HepG2 (cell line): Measurements from ENCODE around the gene CRMP1. TPM values are rescaled to one million over a fixed set of nuclear protein-coding genes. Genes with fewer than 3 reads are reported as not detected.

Experiments used
- ATAC-seq: fragments of 200-7000 bp; cut with Tn5 transposase; 3 replicates; pipeline ENCODE4 v1.9.1; 2020; ENCODE audit warnings: mild to moderate bottlenecking, moderate library complexity
- BruUV-seq: library from RNA; stranded (reverse); fragments of 400-500 nt; replicated peaks from 2 replicates; lab custom pipeline; 2021; lab: Mats Ljungman, UMichigan
- CTCF ChIA-PET: fragments of 300-600 bp; formaldehyde crosslinking; extraction: SDS; loops from one replicate; lab custom pipeline; 2021; ENCODE audit warnings: low total read pairs, inconsistent platforms, low intra/inter-chr PET ratio; lab: Yijun Ruan, JAX
- POLR2A ChIA-PET: fragments of 350-600 bp; sonication (Branson Sonifier 250); formaldehyde crosslinking; loops from one replicate; lab custom pipeline; 2020; ENCODE audit warnings: antibody characterized with exemption, inconsistent platforms; lab: Yijun Ruan, JAX
- DNase-seq: peaks from one replicate; pipeline ENCODE4 v3.0.0-alpha.2; 2015; ENCODE audit warnings: low spot score
- FAIRE-seq: peaks from 3 replicates; lab custom pipeline; 2011; peaks lifted over from hg19 to GRCh38; lab: Jason Lieb, UNC
- H2AFZ ChIP-seq: one replicate; pipeline ENCODE4 v1.6.1; 2011; ENCODE audit warnings: low read length, inconsistent platforms
- H3K27ac ChIP-seq: fragments of 300-600 bp; 3 replicates; pipeline ENCODE4 v1.8.0; 2011; ENCODE audit warnings: mixed run types, mild to moderate bottlenecking, mixed read lengths, low read length, inconsistent platforms; ENCODE audit not compliant: insufficient read depth; ENCODE audit errors: extremely low read length
- H3K27me3 ChIP-seq, 2 experiments: fragments of 200-600 bp in 1 of 2; 2 replicates in 1 of 2; 3 replicates in 1 of 2; pipeline versions ENCODE4 v1.6.0 to v1.8.0; 2011; ENCODE audit warnings: low read length in 2 of 2, mild to moderate bottlenecking in 2 of 2, moderate library complexity in 2 of 2, inconsistent platforms in 1 of 2; ENCODE audit not compliant: insufficient read depth in 2 of 2, control insufficient read depth in 1 of 2
- H3K36me3 ChIP-seq, 2 experiments: fragments of 200-600 bp in 1 of 2; replicated peaks in 1 of 2; 2 replicates in 1 of 2; 3 replicates in 1 of 2; pipeline versions ENCODE4 v1.5.1 to v1.8.0; 2011; ENCODE audit warnings: low read length in 2 of 2, inconsistent platforms in 1 of 2; ENCODE audit not compliant: insufficient read depth in 2 of 2, control insufficient read depth in 1 of 2
- H3K4me1 ChIP-seq: 2 replicates; pipeline ENCODE4 v1.5.1; 2012; ENCODE audit warnings: low read length, inconsistent platforms; ENCODE audit not compliant: insufficient read depth
- H3K4me2 ChIP-seq: 2 replicates; pipeline ENCODE4 v1.6.0; 2011; ENCODE audit warnings: low read depth, low read length, inconsistent platforms
- H3K4me3 ChIP-seq, 3 experiments: fragments of 200-600 bp in 1 of 3; sonication (generic), shearing (Covaris generic) in 1 of 3; replicated peaks in 1 of 3; 2 replicates each; pipeline ENCODE4 v1.5.1; 2011 to 2016; ENCODE audit warnings: low read length in 3 of 3, inconsistent platforms in 2 of 3, low read depth in 2 of 3, mild to moderate bottlenecking in 2 of 3, control low read depth in 1 of 3, mixed read lengths in 1 of 3; ENCODE audit not compliant: insufficient read depth in 1 of 3
- H3K79me2 ChIP-seq: one replicate; pipeline ENCODE4 v1.6.1; 2011; ENCODE audit warnings: low read length, inconsistent platforms; ENCODE audit not compliant: insufficient read depth
- H3K9ac ChIP-seq: 2 replicates; pipeline ENCODE4 v1.6.0; 2011; ENCODE audit warnings: mild to moderate bottlenecking, low read depth, low read length, inconsistent platforms; ENCODE audit not compliant: insufficient read depth
- H3K9me3 ChIP-seq: 2 replicates; pipeline ENCODE4 v1.5.1; 2012; ENCODE audit warnings: mild to moderate bottlenecking, low read length
- H4K20me1 ChIP-seq: 2 replicates; pipeline ENCODE4 v1.6.0; 2011; ENCODE audit warnings: inconsistent platforms, mild to moderate bottlenecking, low read length, moderate library complexity; ENCODE audit not compliant: insufficient read depth
- ARHGAP35 ChIP-seq: sonication (generic); formaldehyde crosslinking; IDR thresholded peaks from 2 replicates; pipeline ENCODE4 v1.9.0; 2022; ENCODE audit warnings: mild to moderate bottlenecking, inconsistent platforms, moderate library complexity, missing genetic modification reagents, borderline replicate concordance
- NBN ChIP-seq: fragments of 450-650 bp; conservative IDR thresholded peaks from 2 replicates; pipeline ENCODE4 v1.6.1; 2017
- ZNF430 ChIP-seq: sonication (generic); formaldehyde crosslinking; IDR thresholded peaks from 2 replicates; pipeline ENCODE4 v1.9.0; 2021; ENCODE audit warnings: mild to moderate bottlenecking, missing genetic modification reagents
- WGBS: methylation state at CpG from one replicate; pipeline ENCODE4 v1.1.6; 2017; ENCODE audit warnings: low lambda C conversion rate; 5-methylcytosine and 5-hydroxymethylcytosine counted together
- in situ Hi-C: cut with HindIII; loops from 2 replicates; pipeline ENCODE4 v1.10.0; 2017; ENCODE audit warnings: low pct_unique_long_range_greater_than_20kb; ENCODE audit not compliant: extremely low pct_ligation_motif_present
- intact Hi-C: fragments of 100-400 bp; cut with micrococcal nuclease; formaldehyde crosslinking; loops from one replicate; pipeline ENCODE4 v1.10.0; 2022; ENCODE audit not compliant: unreplicated experiment
- polyA plus RNA-seq, 8 experiments: library from polyadenylated mRNA; depleted of rRNA in 3 of 8; stranded (reverse) in 7 of 8; unstranded in 1 of 8; fragments of >200 nt; fragmentation: Illumina TruSeq in 4 of 8; extraction: Trizol in 4 of 8; gene quantifications; 2 replicates each; pipeline versions ENCODE4 v1.2.1 to v1.2.3, GENCODE V29; 2011 to 2016; ENCODE audit warnings: low read depth in 4 of 8, missing spikeins in 1 of 8, mixed read lengths in 1 of 8; ENCODE audit not compliant: insufficient read depth in 1 of 8
- total RNA-seq, 5 experiments: library from RNA; depleted of rRNA; stranded (reverse); fragments of >200 nt; fragmentation: Illumina TruSeq; extraction: Trizol; gene quantifications; 2 replicates each; pipeline ENCODE4 v1.2.3, GENCODE V29; 2016; ENCODE audit warnings: low read depth in 1 of 5
- TF ChIP-seq, protein P1 (sequence below): sonication (generic); formaldehyde crosslinking; IDR thresholded peaks from 2 replicates; pipeline ENCODE4 v1.8.0; 2022; ENCODE audit warnings: missing genetic modification reagents, mild to moderate bottlenecking, moderate library complexity, borderline replicate concordance

Gene CRMP1
- total and polyA plus RNA-seq, 2 of the 13 experiments (the other 11 are each of a cell fraction or from before 2014, with no cell fraction given): not detected

- no peaks in the 10 kb centered on the region for H3K79me2 ChIP-seq
- H3K27me3 ChIP-seq: peaks cover 2 to 13% of the 10 kb centered on the region in 2 experiments; a peak in 3 of 5 replicates
- POLR2A ChIA-PET: no interaction called here
- TF ChIP-seq ARHGAP35 (CRISPR knock-in tag): no peak
- TF ChIP-seq, all 625 proteins: peak for 0
- Histone ChIP-seq H3K27ac (no peak overlapping the region), H3K9me3 (no peaks in the 10 kb centered on the region), H2AFZ (no peak overlapping the region), H3K9ac (no peak overlapping the region), H4K20me1 (no peaks in the 10 kb centered on the region), H3K4me1 (no peaks in the 10 kb centered on the region), H3K36me3 (no peaks in the 10 kb centered on the region), H3K4me3 (no peak overlapping the region), H3K4me2 (no peak overlapping the region)
- CTCF ChIA-PET: no interaction called here
- in situ Hi-C loops (no loop called here), intact Hi-C loops (no loop called here)
- no TSS peak for BruUV-seq
- DNase-seq (no peak), FAIRE-seq (no peak), ATAC-seq (no peak)
- 6% methylated on average over 11 of the region's 11 CpGs for WGBS
Measured at GRCh38 chr4:5917672-5918071, 24.8 kb upstream of the CRMP1 start.

DNA sequence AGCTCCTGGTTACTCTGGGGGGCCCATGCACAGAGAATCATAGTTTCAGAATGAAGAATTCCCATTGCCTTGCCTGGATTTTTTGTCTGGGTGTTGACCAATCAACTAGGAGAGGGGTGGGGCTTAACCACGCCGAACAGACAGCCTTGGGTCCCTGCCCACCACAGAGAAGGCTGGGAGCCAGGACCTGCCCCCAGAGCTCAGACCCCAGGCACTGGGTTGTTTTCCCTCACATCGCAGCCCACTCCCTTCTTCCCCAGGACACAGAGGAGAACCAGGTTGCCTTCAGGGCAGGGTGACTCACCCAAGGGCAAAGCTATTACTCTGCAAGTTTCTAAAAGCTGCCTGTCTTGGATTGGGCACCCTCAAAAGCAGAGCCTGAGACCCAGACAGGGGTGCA lies 23.3 kb upstream of the CRMP1 start:
- Histone ChIP-seq H3K9ac (no peak overlapping the region), H4K20me1 (no peaks in the 10 kb centered on the region), H3K27ac (no peak overlapping the region), H3K79me2 (no peaks in the 10 kb centered on the region), H3K4me1 (no peaks in the 10 kb centered on the region), H3K4me3 (no peak overlapping the region), H3K9me3 (no peaks in the 10 kb centered on the region), H3K27me3 (peaks cover 2 to 12% of the 10 kb centered on the region in 2 experiments; a peak in 3 of 5 replicates), H3K4me2 (no peak overlapping the region), H2AFZ (no peak overlapping the region), H3K36me3 (no peaks in the 10 kb centered on the region)
- ChIA-PET POLR2A (no interaction called here), CTCF (no interaction called here)
- ATAC-seq (no peak), DNase-seq (no peak), FAIRE-seq (no peak)
- intact Hi-C loops: no loop called here
- TF ChIP-seq, protein P1, sequence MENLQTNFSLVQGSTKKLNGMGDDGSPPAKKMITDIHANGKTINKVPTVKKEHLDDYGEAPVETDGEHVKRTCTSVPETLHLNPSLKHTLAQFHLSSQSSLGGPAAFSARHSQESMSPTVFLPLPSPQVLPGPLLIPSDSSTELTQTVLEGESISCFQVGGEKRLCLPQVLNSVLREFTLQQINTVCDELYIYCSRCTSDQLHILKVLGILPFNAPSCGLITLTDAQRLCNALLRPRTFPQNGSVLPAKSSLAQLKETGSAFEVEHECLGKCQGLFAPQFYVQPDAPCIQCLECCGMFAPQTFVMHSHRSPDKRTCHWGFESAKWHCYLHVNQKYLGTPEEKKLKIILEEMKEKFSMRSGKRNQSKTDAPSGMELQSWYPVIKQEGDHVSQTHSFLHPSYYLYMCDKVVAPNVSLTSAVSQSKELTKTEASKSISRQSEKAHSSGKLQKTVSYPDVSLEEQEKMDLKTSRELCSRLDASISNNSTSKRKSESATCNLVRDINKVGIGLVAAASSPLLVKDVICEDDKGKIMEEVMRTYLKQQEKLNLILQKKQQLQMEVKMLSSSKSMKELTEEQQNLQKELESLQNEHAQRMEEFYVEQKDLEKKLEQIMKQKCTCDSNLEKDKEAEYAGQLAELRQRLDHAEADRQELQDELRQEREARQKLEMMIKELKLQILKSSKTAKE (CRISPR knock-in tag): no peak
- no peak for TF ChIP-seq ZNF430 (CRISPR knock-in tag)
- no peak for TF ChIP-seq NBN
- in situ Hi-C loops: no loop called here
- WGBS: 13% methylated on average over 3 of the region's 3 CpGs
- no TSS peak for BruUV-seq
